ENCODE results near the gene PCNX2.
"Not testable (repeated sequence)": the region's sequence is repeated elsewhere in the genome, so short reads cannot be mapped to it uniquely, and the experiment has no call there.

Gene PCNX2

DNA sequence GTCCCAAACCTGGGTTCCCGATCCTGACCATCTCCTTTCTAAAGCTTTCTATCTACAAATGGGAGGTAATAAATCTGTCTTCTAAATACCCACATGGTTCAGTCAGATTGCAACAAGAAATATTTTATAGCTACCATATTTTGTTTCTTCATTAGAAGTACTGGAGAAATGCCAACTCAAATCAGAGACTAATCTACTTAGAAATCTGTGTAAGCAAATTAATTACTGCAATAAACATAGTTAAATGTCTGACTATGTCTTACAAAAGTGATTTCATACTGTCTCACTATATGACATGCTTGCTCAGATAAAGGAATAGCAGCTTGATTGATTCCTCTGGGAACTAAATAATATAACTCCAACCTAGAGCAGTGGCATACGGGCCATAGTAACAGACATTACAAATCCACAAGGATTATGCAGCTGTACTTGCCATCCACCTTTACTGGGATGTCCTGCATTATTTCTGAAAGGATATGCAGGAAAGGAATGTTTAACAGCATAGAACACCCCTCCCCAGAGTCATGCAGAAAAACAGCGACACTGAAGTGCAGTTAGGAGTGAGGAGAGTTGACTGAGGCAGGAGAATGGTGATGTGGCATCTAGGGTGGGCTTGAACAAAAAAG, 80.3 kb downstream of the PCNX2 start:
- no peak for DNase-seq

DNA sequence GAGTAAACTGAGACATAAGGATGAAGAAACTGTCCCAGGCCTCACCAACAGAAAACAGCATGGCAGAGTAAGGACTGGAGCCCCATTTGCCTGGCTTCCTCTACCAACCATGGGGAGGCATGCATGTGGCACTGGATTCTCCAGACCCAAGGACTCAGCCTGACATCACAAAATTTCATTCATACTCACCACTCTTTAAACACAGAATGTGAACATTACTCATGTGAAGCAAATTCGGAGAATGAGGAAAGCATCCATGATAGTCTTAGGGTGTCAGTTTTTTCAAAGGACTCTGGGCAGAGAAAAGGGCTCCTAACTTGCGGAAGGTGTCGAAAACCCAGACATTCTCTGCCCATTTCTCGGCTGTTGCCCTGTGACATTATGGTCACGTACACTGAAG, 83.9 kb downstream of the PCNX2 start:
- no peak for DNase-seq

DNA sequence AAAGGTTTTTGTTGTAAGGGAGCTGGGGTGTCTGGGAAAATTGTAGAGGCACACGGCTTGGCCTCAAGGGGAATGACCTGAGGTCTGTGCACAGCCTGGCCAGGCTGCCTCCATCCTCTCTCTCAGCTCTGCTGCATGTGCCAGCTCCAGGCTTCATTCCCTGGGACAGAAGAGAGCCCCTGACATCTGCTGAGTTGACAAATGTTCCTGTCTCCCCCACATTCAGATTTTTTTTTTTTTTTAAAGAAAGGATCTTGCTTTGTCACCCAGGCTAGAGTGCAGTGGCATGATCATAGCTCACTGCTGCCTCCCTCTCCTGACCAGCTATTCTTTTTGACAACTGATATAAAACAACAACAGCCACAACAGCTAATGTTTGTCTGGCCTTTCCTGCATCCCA, 84.4 kb downstream of the PCNX2 start:
- DNase-seq, result no peak

DNA sequence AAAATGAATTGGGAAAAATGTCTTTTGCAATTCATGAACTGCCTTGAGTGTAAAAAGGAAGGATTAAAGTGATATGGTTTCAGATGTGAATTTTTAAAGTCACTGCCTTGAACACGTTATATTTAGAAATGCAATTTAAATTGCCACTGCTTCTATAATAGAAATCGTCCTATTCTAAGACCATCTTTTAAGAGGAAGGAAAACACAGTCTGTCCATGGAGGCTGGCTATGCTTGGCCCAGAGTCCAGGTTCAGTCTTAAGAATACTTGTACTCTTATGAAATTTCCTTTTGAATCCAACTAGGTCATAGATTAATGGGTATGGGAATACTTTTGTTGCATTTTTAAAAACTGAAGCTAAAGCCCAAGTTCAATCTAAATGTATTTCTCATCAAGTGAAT, 86.0 kb downstream of the PCNX2 start:
- no peak for DNase-seq

DNA sequence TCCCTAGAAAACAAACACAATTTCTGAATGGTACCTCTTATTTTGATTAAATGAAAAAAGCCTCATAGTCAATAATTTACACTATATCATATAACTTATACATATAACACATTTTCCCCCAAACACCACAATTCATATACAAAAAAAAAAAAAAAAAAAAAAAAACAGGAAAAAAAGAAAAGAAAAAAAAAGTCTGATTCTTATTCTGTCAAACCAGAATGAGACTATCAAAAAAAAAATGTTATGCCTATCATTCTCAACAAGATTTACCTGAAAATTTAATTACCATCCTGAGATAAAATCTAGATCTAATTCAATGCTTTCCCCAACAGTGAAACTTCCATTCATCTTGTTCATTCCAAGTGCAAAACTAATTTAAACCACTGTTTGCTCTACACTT, 86.8 kb downstream of the PCNX2 start:
- DNase-seq, result no peak

DNA sequence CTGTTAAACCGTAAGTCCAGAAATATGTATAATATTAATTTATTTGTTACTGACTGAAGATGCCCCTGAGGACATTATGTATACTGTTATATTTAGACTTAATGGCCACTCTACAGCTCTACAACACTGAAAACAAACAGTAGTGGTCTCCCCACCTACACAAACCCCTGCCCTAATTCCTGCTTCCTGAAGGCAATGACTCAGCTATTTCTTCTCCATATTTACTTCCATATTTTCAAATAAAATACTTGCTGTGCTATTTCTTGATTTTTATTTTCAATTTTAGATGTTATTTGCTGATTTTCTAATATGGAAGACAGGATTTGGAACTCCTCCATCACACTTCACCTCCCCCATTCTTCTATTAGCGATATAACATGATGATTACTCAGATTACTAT, 97.6 kb downstream of the PCNX2 start:
- DNase-seq, result no peak

DNA sequence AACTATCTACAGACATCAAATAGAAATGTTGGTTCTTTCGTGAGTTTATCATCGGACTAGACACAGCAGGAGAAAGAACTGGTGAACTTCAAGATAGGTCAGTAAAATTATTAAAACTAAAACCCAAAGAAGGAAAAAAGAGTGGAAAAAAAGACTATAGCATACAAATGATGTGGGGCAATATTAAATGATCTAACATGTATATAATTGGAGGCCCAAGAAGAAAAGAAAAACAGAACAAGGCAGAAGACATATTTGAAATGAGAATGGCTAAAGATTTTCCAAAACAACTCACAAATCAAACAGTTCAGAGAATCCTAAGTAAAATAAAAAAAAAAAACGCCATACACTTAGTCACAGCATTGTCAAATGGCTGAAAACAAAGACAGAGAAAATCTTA, 101.8 kb downstream of the PCNX2 start:
- DNase-seq, result no peak

DNA sequence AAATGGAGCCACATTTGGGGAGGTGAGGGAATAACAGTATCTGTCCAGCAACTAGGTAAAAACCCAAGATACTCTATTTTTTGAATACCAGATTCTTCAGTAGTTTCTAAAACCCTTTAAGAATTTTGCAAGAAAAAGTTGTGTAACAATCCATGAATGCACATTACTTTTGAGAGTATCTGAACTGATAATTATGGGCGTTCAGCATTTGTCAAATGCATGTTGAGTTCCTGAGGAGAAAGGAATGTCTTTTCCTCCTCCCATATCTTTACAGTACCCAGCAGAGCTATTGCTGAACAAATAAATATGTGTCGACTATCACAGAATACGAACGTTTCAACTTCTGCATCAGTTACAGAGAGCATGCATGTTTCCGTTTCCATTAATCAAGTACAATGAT, 104.5 kb downstream of the PCNX2 start:
- DNase-seq, result no peak

DNA sequence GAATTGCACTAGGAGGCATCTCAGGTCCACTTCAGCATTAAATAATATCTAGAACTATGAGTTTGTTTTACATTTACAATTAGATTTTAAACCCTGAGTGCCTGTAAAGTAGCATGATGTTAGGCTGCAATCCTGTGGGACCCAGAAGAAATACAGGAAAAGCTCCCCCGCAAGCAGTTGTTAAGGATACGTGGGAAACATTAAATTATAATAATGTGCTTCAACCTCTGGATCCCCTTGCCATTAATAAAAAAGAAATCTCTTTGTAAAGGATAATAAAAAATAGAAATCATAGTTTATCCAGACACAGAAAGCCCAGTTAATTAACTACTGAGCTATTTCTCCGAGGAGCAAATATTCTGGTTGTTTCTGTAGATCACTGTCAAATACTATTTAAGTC, 106.0 kb downstream of the PCNX2 start:
- no peak for DNase-seq

DNA sequence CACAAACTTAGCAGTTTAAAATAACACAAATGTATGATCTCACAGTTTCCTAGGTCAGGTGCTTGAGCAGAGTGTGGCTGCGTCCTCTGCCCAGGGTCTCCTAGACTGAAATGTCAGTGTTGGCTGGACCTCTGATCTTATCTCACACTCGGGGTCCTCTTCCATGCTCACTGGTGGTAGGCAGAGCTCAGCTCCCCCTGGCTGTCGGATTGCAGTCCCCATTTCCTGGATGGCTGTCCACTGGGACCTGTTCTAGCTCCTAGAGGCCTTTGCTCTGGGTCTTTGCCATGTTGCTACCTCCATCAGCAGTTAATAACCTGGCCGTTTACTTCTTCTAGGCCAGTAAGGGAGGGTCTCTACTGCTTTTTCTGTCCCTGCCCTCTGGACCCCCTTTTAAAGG, 107.5 kb downstream of the PCNX2 start:
- DNase-seq, result no peak

DNA sequence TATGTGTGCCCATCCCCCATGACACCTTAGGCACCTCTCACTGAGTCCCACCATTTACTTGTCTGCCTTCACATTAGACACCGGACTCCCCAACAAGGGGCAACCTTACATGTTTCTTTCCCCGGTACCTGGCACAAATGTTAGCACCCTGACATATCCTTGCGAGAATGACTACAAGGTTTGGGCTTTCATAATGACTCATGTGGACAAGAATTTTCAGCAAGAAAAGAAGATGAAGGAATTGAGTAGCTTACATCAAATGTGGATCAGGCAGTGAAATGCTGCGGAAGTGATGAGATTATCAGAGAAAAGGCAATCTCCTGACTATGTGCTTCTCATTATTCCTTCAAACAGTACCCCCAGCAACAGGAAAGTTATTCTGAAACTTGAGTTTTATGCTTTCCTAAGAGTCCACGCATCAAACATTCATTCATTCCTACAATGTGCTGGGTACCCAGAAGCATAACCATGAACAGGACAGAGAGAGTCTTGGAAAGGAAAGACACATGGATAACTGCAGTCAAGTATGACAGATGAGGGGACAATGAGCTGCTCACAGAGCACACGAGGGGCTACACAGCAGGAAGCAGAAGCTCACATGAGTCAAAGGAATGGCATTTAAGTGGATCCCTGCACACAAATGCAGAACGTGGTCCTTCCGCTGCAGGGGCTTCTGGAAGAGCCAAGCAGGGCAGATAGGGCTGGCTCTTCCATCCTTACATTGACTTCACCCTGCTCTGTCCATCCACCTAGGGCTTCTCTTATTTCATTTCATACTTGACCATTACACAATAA, 112.1 kb downstream of the PCNX2 start:
- DNase-seq, result no peak

DNA sequence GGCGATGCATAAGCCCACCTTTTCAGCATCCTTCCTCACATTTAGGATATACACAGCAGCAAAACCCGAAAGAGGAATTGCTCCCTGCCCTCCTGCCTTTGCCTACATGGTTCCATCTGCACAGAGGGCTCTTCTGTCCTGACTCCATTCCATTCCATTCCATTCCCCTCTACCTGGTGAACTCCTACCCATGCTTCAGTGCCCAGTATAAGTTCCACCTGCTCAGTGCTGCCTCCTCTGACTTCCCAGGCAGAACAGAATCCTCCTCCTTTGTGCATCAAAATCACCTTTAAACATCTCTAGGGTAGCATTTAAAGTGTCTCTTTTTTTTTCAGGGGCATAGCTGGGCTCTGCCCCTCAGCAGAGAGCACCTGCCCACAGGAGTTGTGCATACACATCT, 112.9 kb downstream of the PCNX2 start:
- no peak for DNase-seq

DNA sequence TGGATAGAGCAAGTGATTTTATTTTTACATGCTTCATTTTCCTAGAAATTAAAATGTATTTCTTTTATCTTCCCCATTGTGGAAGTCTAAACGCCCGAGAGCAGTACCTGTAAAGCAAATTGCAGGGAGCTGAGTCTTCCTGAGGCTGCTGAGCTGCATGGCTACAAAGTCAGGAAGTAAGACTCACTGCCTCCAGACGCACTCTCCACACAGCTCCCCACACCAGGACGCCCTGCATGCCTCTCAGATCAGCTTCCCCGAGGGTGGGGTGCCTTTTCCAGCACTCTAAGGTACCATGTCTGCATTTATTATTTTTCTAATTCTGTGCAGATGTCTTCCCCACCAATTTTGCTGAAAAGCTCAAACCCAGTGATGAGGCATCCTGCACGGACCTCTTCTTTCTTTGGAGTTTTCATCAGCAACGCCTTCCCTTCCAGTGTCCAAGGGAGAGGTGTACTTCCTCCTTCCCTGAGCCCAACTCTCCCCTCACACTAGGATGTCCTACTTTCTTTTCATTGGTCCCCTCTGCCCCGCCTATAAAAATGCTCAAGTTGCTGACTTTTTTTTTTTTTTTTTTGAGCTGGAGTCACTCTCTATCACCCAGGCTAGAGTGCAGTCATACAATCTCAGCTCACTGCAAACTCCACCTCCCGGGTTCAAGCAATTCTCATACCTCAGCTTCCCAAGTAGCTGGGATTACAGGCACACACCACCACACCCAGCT, 114.7 kb downstream of the PCNX2 start:
- DNase-seq, result no peak

DNA sequence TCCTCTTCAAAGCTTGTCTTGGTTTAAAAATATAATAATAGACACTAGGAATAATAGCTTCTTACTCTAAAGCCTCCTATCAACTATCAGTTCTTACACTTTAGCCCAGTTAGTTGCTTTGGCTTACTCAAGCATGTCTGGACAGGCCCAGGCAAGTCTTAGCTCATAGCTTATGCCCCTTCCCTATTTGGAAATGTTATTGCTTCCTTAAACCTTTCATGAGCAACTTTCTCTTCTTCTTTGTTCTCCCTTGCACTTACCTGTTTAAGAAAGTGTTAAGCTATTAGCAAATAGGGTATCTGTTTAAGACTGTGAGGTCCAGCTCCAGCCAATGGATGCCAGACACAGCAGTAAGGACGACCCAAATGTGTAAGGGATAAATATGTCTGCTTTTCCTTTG, 115.9 kb downstream of the PCNX2 start:
- DNase-seq, result not testable (repeated sequence)

DNA sequence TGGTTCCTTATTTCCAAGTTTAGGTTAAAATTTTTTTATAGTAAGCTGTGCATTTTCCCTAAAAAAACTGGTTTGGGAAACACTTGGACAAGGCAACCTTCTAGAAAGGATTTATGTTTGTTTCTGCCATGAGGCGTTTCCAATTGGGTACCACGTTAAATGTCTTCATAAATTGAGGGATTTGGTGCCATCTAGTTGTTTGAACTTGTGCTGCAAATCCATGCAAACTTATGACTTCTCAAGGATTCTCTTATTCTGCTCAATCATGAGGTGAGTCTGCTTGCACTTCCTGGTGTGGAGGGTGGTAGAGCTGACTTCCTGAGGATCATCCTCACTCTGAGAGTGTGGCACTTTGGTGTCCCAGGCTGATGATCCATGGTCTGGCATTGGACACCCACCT, 123.3 kb downstream of the PCNX2 start:
- no peak for DNase-seq

DNA sequence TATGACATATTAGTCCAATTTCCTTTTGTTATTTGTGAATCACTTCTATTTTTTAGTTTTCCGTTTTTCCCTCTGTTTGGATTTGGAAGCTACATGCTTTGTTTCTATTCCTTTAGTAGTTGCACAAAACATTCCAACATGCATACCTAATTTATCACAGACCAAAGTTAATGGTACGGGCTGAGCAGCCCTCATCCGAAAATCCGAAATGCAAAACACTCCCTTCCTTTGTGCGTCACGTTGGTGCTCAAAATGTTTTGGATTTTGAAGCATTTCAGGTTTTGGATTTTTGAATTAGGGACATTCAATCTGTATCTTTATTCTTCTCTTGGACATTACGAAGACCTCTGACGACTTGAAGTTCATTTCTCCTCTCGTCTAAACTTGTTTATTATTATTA, 124.8 kb downstream of the PCNX2 start:
- DNase-seq, result no peak

DNA sequence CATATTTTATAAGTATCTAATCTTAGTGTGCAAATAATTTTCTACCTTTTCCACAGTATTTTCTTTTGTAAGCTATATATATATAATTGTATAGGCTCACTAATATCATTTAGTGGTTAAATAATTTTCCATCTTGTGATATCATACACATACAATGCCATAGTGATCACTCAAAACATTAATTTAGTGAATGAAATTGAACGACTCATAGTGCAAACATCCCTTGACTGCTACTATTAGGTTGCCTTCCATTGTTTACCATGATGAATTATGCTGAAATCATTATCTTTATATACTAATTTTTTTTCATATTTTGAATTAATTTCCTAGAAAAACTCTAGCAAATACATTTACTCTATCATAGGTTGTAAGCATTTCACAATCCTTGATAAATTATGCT, 127.1 kb downstream of the PCNX2 start:
- DNase-seq, result no peak

DNA sequence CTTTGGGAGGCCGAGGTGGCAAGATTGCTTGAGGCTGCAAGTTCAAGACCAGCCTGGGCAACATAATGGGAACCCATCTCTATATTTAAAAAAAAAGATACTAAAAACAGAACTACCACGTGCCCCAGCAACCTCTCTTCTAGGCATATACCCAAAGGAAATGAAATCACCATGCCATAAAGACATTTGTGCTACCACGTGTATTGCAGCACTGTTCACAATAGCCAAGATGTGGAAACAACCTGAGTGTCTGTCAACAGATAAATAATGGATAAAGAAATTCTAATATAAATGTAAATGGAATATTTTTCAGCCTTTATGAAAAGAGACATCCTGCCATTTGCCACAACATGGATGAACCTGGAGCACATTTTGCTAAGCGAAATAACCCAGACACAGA, 128.6 kb downstream of the PCNX2 start:
- no peak for DNase-seq

DNA sequence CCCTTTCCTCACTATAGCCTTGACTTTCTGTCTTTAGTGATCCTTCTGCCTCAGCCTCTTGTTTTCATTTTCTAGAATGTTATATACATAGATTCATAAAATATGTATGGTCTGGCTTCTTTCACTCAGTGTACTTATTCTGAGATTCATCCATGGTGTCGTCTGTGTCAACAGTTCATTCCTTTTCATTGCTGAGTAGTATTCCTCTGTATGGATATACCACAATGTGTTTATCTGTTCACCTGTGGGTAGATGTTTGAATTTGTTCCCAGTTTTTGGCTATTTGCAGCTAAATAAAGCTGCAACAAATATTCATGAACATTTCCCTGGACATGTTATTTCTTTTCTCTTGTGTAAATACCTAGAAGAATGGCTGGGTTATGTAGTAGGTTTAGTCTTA, 131.8 kb downstream of the PCNX2 start:
- no peak for DNase-seq

DNA sequence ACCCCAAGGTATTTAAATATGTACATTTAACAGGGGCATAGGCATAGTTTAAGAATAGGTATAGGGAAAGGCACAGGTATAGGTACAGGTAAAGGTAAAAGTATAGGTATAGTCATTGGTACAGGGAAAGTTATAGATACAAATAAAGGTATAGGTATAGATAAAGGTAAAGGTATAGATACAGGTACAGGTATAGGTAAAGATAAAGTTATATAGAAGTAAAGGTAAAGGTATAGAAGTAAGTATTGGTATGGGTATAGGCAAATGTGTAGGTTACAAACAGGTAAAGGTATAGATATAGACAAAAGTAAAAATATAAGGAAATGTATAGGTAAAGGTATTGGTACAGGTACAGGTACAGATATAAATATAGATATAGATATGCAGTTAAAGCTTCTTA, 137.2 kb downstream of the PCNX2 start:
- DNase-seq, result no peak

DNA sequence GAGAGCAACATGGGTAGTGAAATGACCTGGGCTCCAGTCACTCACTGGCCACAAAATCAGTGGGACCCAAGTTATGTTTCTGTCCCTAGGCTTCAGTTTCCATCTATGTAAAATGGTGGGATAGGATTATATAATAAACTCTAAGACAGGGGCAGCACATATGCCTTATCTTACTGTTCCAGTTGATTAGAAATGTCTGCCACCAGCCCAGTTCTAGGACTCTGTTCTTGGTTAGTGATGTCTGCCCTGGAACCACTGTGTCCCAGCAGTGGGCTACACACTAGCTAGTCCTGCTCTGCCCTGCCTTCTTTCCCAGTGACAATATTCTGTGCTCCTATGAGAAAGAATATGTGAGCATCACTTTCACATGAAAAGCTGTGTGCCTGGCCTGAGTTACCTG, 138.3 kb downstream of the PCNX2 start:
- no peak for DNase-seq

DNA sequence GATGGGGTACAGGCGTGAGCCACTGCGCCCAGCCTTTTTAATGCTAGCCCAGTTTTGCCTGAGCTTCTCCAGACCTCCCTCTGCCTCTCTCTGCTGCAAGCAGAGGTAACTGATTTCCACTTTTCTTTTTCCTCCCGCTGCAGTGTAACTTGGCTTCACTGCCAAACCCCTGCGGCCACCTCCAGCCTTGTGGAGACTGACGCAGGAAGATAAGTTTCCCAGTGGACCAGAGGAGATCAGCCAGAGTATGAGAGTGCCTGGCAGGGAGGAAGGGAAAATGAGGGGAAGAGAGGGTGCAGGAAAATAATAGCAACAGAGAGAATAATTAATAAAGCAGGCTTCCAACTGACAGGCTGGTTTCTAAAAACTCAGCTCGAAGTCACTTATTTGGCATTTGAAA, 143.7 kb downstream of the PCNX2 start:
- DNase-seq, result no peak

DNA sequence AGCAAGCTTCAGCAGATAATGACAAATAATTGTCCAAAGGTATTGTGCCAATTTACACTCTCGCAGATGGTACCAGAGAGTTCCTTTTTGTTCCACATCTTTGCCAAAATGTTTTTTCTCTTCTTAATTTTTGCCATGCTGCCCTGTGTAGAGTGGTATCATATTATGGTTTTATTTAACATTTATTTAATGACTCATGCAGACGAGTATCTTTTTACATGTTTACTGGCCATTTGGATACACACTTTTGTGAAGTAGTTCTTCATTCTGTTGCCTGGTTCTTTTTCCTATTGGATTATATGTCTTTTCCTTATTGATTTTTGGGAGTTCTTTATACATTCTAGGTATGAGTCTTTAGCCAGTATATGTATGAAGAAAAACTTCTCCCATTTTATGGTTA, 151.1 kb downstream of the PCNX2 start:
- no peak for DNase-seq

DNA sequence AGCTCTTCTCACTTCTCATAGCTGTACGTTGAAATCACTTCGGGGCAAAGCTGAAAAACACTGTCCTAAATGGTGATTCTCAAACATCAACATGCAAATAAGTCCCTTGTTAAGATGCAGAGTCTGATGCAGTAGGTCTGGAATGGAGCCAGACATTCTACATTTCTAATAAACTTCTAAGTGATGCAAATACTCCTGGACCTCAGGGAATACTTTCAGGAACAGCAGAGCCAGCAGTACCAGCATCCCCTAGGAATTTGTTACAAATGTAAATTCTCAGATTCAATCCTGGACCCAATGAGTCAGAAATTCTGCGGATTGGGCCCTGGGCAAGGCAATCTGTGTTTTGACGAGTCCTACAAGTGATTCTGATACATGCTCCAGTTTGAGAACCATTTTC, 152.3 kb downstream of the PCNX2 start:
- DNase-seq, result no peak
